Muscle layer of duodenum (tissue), 2 donors: ENCODE results near the gene MRPL49.
"Not testable (repeated sequence)": the region's sequence is repeated elsewhere in the genome, so short reads cannot be mapped to it uniquely, and the experiment has no call there.

Experiments
- H3K27ac ChIP-seq: one replicate; pipeline ENCODE4 v1.7.0; 2013; ENCODE audit warnings: mild to moderate bottlenecking, low read length
- H3K27me3 ChIP-seq: one replicate; pipeline ENCODE4 v1.7.0; 2013; ENCODE audit warnings: low read depth, mild to moderate bottlenecking, control low read depth, low read length
- H3K36me3 ChIP-seq, 2 donors: one replicate each; pipeline ENCODE4 v1.7.0; 2013; ENCODE audit warnings: low read length in 2 of 2, control low read depth in 1 of 2, mild to moderate bottlenecking in 1 of 2; ENCODE audit not compliant: insufficient read depth in 2 of 2, control insufficient read depth in 1 of 2
- H3K4me1 ChIP-seq, 2 donors: one replicate each; pipeline ENCODE4 v1.7.0; 2013; ENCODE audit warnings: low read length in 2 of 2, mild to moderate bottlenecking in 2 of 2, control low read depth in 1 of 2, moderate library complexity in 1 of 2; ENCODE audit not compliant: insufficient read depth in 2 of 2, control insufficient read depth in 1 of 2
- H3K4me3 ChIP-seq, 2 donors: one replicate each; pipeline ENCODE4 v1.7.0; 2013; ENCODE audit warnings: low read length in 2 of 2, low read depth in 1 of 2, mild to moderate bottlenecking in 1 of 2
- H3K9me3 ChIP-seq, 2 donors: one replicate each; pipeline ENCODE4 v1.7.0; 2013; ENCODE audit warnings: low read length in 2 of 2, control low read depth in 1 of 2, mild to moderate bottlenecking in 1 of 2; ENCODE audit not compliant: control insufficient read depth in 1 of 2
- donor health status: healthy.

The MRPL49 gene

DNA sequence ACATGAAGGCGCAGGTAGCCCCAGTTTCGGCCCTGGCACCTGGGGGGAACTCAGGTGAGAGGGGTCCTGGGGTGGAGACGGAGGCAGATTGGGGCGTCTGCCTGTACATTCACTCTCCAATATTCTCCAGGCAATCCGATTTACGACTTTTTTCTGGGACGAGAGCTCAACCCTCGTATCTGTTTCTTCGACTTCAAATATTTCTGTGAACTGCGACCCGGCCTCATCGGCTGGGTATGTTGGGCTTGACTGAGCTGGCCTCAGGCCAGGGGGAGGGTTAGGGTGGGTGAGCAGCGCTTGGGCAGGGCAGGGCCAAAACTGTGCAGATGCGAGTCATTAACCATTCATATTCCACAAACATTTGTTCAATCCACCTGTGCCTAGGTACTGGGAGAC lies 8.8 kb upstream of the MRPL49 start:
- peak overlapping the region in 1 of 2 donors; percentile 76 for H3K4me3 ChIP-seq
- no peaks in the 10 kb centered on the region for H3K9me3 ChIP-seq
- H3K27me3 ChIP-seq = no peaks in the 10 kb centered on the region
- H3K36me3 ChIP-seq = peaks cover 5 to 19% of the 10 kb centered on the region in 2 donors
- no peak overlapping the region for H3K27ac ChIP-seq
- H3K4me1 ChIP-seq = peaks cover 4 to 51% of the 10 kb centered on the region in 2 donors

DNA sequence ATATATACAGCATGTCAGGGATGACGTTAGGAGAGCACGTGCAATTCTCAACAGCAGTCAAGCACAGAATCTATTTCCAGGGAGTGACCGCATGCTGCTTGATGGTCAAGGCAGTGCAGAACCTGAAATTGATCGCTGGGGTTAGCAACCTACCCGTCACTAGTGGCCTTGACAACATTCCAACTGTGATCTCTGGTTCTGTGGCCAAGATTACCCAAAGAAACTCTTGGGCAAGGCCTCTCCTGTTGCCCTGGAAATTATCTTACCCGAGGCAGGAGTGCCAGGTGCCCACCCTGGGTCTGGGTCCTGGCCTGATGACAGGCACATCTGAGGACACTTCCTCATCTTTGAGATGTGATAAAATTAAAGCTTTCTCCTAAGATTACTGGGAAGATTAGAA lies 8.3 kb upstream of the MRPL49 start:
- Histone ChIP-seq H3K36me3 (peaks cover 9 to 17% of the 10 kb centered on the region in 2 donors), H3K4me1 (peaks cover 4 to 51% of the 10 kb centered on the region in 2 donors), H3K27ac (no peak overlapping the region), H3K4me3 (no peak overlapping the region), H3K9me3 (no peaks in the 10 kb centered on the region), H3K27me3 (no peaks in the 10 kb centered on the region)

DNA sequence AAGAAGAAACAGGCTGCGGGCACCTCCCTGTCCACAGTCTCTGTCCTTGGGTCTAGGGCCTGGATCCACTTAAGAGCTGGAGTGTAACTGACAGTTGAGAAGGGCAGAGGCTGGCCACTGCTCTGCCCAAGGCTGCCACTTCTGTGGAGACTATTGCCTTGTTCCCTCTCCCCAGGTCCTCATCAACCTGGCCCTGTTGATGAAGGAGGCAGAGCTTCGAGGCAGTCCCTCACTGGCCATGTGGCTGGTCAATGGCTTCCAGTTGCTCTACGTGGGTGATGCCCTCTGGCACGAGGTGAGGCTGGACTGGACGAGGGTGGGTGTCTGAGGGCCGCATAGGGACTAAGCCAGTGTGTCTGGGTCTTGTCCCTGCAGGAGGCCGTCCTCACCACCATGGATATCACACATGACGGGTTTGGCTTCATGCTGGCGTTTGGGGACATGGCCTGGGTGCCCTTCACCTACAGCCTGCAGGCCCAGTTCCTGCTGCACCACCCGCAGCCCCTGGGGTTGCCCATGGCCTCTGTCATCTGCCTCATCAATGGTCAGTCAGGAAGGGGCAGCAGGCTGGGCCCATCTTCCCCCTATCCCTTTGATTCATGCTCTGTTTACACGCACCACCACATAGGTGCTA lies 7.5 kb upstream of the MRPL49 start:
- H3K27me3 ChIP-seq = no peaks in the 10 kb centered on the region
- no peaks in the 10 kb centered on the region for H3K9me3 ChIP-seq
- H3K4me3 ChIP-seq = no peak overlapping the region
- peaks cover 10 to 11% of the 10 kb centered on the region in 2 donors for H3K36me3 ChIP-seq
- no peak overlapping the region for H3K27ac ChIP-seq
- H3K4me1 ChIP-seq = peaks cover 4 to 51% of the 10 kb centered on the region in 2 donors

DNA sequence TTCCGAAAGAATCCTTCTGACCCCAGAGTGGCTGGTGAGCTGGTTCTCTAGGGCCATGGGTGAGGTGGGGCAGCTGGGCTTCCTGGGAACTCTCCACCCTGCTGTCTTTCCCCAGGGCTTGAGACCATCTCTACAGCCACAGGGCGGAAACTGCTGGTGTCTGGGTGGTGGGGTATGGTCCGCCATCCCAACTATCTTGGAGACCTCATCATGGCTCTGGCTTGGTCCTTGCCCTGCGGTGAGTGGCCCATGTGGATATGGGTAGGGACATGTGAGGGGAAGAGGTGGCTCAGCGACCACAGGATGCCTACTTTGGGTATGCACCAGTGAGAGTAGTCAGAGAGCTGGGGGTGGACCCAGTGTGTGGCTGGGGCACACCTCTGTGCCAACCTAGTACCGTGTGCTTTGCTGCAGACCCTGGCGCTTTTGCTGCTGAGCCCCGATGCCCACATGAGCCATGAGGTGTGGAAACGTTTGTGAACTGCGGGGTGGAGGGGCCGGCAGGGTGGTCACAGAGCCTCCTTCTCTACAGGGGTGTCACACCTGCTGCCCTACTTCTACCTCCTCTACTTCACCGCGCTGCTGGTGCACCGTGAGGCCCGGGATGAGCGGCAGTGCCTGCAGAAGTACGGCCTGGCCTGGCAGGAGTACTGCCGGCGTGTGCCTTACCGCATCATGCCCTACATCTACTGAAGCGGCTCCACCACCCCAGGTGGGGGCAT lies 6.6 kb upstream of the MRPL49 start:
- Histone ChIP-seq H3K4me3 (no peak overlapping the region), H3K27me3 (no peaks in the 10 kb centered on the region), H3K27ac (no peak overlapping the region), H3K36me3 (peaks cover 16 to 18% of the 10 kb centered on the region in 2 donors), H3K9me3 (no peaks in the 10 kb centered on the region), H3K4me1 (peaks cover 4 to 49% of the 10 kb centered on the region in 2 donors)

DNA sequence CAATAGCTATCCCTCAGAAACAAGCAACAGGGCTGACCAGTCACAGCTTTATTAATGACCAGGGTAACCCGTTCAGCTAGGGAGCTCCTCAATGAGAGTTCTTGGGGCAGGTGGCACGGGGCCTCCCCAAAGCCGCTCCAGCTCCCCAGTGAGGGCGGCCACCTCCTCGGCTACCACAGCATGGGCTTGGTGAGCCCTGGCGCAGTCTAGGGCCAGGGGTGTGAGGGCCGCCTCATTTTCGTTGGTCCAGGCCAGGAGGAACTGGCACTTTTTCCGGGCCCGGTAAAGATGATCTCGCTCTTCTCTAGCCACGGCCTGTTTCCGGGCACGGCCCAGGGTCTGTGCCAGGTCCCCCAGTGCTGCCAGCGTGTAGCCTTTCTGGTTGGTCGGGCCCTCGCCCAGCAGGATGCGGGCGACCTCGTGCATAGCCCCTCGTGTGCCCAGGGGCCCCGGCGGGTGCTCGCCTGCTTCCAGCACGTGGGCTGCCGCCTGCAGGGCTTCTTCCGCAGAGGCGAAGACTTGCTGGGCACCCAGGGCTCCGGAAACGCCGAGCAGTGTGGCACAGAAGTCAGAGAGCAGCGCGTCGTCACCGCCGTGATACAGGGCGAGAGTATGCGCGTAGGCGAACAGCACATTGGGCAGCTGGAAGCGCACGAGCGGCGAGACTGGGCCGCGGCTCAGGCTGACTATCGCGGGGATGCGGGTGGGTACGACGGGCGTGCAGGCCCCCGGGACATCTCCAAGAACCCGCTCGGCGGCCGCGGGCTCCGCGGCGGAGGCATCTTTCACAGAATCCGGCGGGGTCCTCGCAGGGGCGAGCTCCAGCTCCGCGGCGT lies 5.5 kb upstream of the MRPL49 start:
- Histone ChIP-seq H3K36me3 (peaks cover 20 to 22% of the 10 kb centered on the region in 2 donors), H3K9me3 (no peaks in the 10 kb centered on the region), H3K27me3 (no peaks in the 10 kb centered on the region), H3K27ac (peak overlapping the region; percentile 75), H3K4me3 (peak overlapping the region; percentile 74 to 88), H3K4me1 (peaks cover 9 to 48% of the 10 kb centered on the region in 2 donors)

DNA sequence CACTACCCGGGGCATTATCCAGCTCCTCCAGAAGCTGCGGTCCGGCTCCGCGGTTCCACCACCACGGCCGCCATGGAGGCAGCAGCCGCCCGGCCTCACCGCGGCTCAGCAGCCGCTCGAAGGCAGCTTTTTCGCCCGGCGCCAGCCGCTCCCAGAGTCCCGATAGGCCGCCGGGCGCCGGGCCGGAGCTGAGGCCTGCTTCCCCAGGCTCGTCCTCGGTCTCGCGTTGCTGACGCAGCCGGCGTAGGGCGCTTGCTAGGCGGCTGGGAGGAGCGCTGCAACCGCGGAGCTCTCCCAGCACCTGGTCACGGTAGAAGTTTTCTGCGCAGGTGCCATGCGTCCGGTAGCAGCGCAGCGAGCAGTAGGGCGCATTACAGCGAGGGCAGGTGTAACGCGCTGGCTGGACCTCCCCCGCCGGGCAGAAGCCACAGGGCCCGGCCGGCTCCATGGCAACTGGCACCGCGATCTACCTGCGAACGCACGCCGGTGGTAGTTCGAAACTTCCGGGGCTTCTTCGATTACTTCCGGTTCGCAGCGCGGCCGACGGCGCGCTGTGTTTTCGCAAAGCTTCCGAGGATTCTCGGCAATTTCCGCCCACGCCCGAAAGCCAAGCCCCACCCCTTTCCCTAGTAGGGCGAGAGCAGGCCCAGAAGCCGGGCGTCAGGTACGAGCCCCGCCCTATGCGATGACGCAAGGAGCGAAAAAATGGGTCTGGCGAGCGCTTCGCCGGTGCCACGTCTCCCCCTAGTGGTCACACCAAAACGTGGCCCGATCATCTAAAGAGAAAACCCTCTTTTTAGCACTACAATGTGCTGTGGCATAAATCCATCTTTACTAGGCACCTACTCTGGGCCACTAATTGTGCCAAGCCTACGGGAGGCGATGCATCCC lies 4.7 kb upstream of the MRPL49 start, which contains the start of gene ZNHIT2:
ZNHIT2 (minus strand) TSS at position 496 of the 891 bp plus-strand sequence; CDS start at position 448, 48 bp downstream.
- Histone ChIP-seq H3K27ac (peak within 1 kb of the TSS; percentile 75), H3K9me3 (no peaks in the 10 kb centered on the region), H3K4me3 (peak within 1 kb of the TSS; percentile 74 to 88), H3K36me3 (peaks cover 20 to 22% of the 10 kb centered on the region in 2 donors), H3K4me1 (peaks cover 9 to 42% of the 10 kb centered on the region in 2 donors), H3K27me3 (no peaks in the 10 kb centered on the region)

DNA sequence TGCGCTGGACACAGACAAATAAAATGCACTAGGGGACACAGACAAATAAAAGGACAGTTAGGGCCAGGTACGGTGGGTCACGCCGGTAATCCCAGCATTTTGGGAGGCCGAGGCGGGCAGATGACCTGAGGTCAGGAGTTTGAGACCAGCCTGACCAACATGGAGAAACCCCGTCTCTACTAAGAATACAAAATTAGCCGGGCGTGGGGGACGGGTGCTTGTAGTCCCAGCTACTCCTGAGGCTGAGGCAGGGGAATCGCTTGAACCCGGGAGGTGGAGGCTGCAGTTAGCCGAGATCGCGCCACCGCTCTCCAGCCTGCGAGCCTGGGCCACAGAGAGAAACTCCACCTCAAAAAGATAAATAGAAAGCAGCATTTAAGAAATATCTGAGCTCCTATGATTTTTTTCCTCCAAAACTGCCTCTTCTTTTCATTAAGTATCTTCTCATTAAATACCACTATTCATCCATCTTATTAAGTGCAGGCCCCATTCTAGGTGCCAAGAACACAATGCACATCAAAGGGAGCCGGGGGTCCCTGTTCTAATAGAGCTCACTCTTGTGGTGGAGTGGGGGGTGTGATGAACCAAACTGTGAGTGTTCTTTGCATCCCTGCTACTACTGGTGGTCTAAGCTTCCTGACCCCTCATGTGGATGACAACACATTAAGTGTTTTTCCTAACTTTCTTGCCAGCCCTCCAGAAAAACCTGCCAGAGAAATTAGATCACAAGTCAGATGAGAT lies 3.9 kb upstream of the MRPL49 start:
- no peaks in the 10 kb centered on the region for H3K9me3 ChIP-seq
- H3K36me3 ChIP-seq = peaks cover 20 to 22% of the 10 kb centered on the region in 2 donors
- no peaks in the 10 kb centered on the region for H3K27me3 ChIP-seq
- no peak overlapping the region for H3K27ac ChIP-seq
- H3K4me3 ChIP-seq = no peak overlapping the region
- peaks cover 14 to 42% of the 10 kb centered on the region in 2 donors for H3K4me1 ChIP-seq

DNA sequence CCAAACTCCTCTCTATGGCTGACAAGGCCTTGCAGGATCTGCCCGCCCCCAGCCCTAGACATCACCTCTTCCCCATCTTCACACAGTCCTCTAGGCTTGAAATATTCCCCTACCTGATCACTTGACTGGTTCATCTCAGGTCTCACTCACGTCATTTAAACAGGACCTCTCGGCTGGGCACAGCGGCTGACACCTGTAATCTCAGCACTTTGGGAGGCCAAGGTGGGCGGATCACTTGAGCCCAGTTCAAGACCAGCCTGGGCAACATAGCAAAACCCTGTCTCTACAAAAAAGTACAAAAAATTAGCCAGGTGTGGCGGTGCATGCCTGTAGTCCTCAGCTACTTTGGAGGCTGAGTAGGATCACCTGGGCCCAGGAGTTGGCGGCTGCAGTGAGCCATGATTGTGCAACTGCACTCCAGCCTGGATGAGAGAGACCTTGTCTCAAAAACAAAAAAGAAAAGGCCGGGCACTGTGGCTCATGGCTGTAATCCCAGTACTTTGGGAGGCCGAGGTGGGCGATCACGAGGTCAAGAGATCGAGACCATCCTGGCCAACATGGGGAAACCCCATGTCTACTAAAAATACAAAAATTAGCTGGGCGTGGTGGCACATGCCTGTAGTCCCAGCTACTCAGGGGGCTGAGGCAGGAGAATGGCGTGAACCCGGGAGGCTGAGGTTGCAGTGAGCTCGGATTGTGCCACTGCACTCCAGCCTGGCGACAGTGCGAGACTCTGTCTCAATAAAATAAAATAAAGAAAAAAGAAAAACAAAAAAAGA lies 3.0 kb upstream of the MRPL49 start:
- H3K27me3 ChIP-seq, H3K4me3 ChIP-seq, H3K9me3 ChIP-seq, H3K27ac ChIP-seq: not testable (repeated sequence)
- peaks cover 20 to 22% of the 10 kb centered on the region in 2 donors for H3K36me3 ChIP-seq
- peaks cover 14 to 43% of the 10 kb centered on the region in 2 donors for H3K4me1 ChIP-seq

DNA sequence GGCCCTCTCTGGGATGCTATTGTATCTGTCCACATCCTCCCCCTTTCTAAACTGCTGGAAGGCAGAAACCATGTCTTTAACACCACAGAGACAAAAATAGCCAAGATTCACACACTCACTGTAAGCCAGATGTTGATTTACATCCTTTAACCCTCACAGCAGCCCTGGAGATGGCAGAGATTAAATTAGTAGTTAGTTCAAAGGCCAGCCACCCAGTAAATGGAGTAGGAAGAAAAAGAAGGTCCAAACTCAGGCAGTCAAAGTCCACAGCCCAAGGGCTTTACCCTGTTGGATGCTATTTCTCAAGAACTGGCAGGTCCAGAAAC lies 2.5 kb upstream of the MRPL49 start:
- H3K27ac ChIP-seq = no peak overlapping the region
- no peaks in the 10 kb centered on the region for H3K9me3 ChIP-seq
- H3K4me1 ChIP-seq = peaks cover 14 to 43% of the 10 kb centered on the region in 2 donors
- H3K36me3 ChIP-seq = peaks cover 22 to 24% of the 10 kb centered on the region in 2 donors
- H3K27me3 ChIP-seq = no peaks in the 10 kb centered on the region
- H3K4me3 ChIP-seq = no peak overlapping the region
